Measurements from ENCODE around the gene APOBEC4. TPM values are rescaled to one million over a fixed set of nuclear protein-coding genes. Genes with fewer than 3 reads are reported as not detected.
A peak's percentile ranks its signal among the peaks of the same experiment; 100 is the strongest.

APOBEC4 gene
- total RNA-seq, 1 donor from 2014 or later: not detected

GRCh38 chr1:183600136-183600535, 53.0 kb downstream of the APOBEC4 start:
- H3K27ac Mint-ChIP-seq (ENCODE audit: unreplicated experiment): no peak overlapping the region
- no peaks in the 10 kb centered on the region for H3K9me3 Mint-ChIP-seq (ENCODE audit: unreplicated experiment)
- TF ChIP-seq CTCF (IDR thresholded peaks at IDR 0.05; ENCODE audit: partially characterized antibody, unreplicated experiment): no peak
- H3K36me3 Mint-ChIP-seq (ENCODE audit: unreplicated experiment): peaks cover 5% of the 10 kb centered on the region
- DNase-seq: no peak
- H3K4me3 Mint-ChIP-seq (ENCODE audit: unreplicated experiment): no peak overlapping the region
- H3K4me1 Mint-ChIP-seq (ENCODE audit: low read depth, unreplicated experiment): peaks cover 18% of the 10 kb centered on the region
- peaks cover 3% of the 10 kb centered on the region for H3K27me3 Mint-ChIP-seq (ENCODE audit: unreplicated experiment)

GRCh38 chr1:183598386-183598785, 54.7 kb downstream of the APOBEC4 start:
- H3K4me1 Mint-ChIP-seq (ENCODE audit: low read depth, unreplicated experiment): peaks cover 23% of the 10 kb centered on the region
- H3K4me3 Mint-ChIP-seq (ENCODE audit: unreplicated experiment): peak overlapping the region; percentile 26
- no peak for DNase-seq
- H3K36me3 Mint-ChIP-seq (ENCODE audit: unreplicated experiment): peaks cover 5% of the 10 kb centered on the region
- H3K9me3 Mint-ChIP-seq (ENCODE audit: unreplicated experiment): no peaks in the 10 kb centered on the region
- no peaks in the 10 kb centered on the region for H3K27me3 Mint-ChIP-seq (ENCODE audit: unreplicated experiment)
- peak overlapping the region; percentile 79 for H3K27ac Mint-ChIP-seq (ENCODE audit: unreplicated experiment)
- no peak for TF ChIP-seq CTCF (IDR thresholded peaks at IDR 0.05; ENCODE audit: partially characterized antibody, unreplicated experiment)

GRCh38 chr1:183597656-183598347, 55.3 kb downstream of the APOBEC4 start:
- Mint-ChIP-seq H3K9me3 (ENCODE audit: unreplicated experiment) (no peaks in the 10 kb centered on the region), H3K36me3 (ENCODE audit: unreplicated experiment) (peaks cover 5% of the 10 kb centered on the region), H3K27me3 (ENCODE audit: unreplicated experiment) (no peaks in the 10 kb centered on the region), H3K27ac (ENCODE audit: unreplicated experiment) (peak overlapping the region; percentile 79), H3K4me1 (ENCODE audit: low read depth, unreplicated experiment) (peaks cover 29% of the 10 kb centered on the region), H3K4me3 (ENCODE audit: unreplicated experiment) (peak overlapping the region; percentile 26)
- no peak for DNase-seq
- TF ChIP-seq CTCF (IDR thresholded peaks at IDR 0.05; ENCODE audit: partially characterized antibody, unreplicated experiment): no peak

GRCh38 chr1:183596500-183596899, 56.6 kb downstream of the APOBEC4 start:
- Mint-ChIP-seq H3K9me3 (ENCODE audit: unreplicated experiment) (no peaks in the 10 kb centered on the region), H3K4me1 (ENCODE audit: low read depth, unreplicated experiment) (peaks cover 30% of the 10 kb centered on the region), H3K27ac (ENCODE audit: unreplicated experiment) (no peak overlapping the region), H3K27me3 (ENCODE audit: unreplicated experiment) (no peaks in the 10 kb centered on the region), H3K4me3 (ENCODE audit: unreplicated experiment) (no peak overlapping the region), H3K36me3 (ENCODE audit: unreplicated experiment) (peaks cover 5% of the 10 kb centered on the region)
- no peak for TF ChIP-seq CTCF (IDR thresholded peaks at IDR 0.05; ENCODE audit: partially characterized antibody, unreplicated experiment)
- DNase-seq: no peak

Other genes starting within 250 kb of the APOBEC4 start
- 76.4 TPM for gene NMNAT2, start 234.9 kb downstream of the APOBEC4 start, total RNA-seq (ENCODE audit: unreplicated experiment)
- gene SMG7, start 180.8 kb downstream of the APOBEC4 start, total RNA-seq (ENCODE audit: unreplicated experiment): 66.2 TPM
- gene NCF2, start 62.9 kb downstream of the APOBEC4 start, total RNA-seq (ENCODE audit: unreplicated experiment): not detected
- gene ARPC5, start 17.5 kb downstream of the APOBEC4 start, total RNA-seq (ENCODE audit: unreplicated experiment): 92.0 TPM
- gene RGL1, start 151.8 kb upstream of the APOBEC4 start, total RNA-seq (ENCODE audit: unreplicated experiment): 4.9 TPM